ENCODE results near the gene TANGO2. TPM values are rescaled to one million over a fixed set of nuclear protein-coding genes. Genes with fewer than 3 reads are reported as not detected.

Gene TANGO2
- total and polyA plus RNA-seq, 2 of the 8 experiments (the other 6 are each of a cell fraction or from before 2014, with no cell fraction given), result 10.1 to 18.4 TPM

- Histone ChIP-seq H3K14ac (ENCODE audit: insufficient read length) (no peak overlapping the region), H3K27ac (ENCODE audit: low read depth, low read length) (no peak overlapping the region), H3K79me1 (ENCODE audit: low read depth, low read length) (no peaks in the 10 kb centered on the region), H3K9ac (replicated peaks in 1 of 4; ENCODE audit: extremely low read depth in 1 of 4, low read depth in 3 of 4, low read length in 3 of 4) (no peak overlapping the region), H3K56ac (replicated peaks; ENCODE audit: insufficient read length, low read depth, low read length) (no peak overlapping the region), H2BK120ac (replicated peaks; ENCODE audit: low read depth, low read length) (no peak overlapping the region), H3K4me3 (ENCODE audit: extremely low read depth in 1 of 4, insufficient read depth in 2 of 4, low read depth in 3 of 4, low read length in 4 of 4) (no peak overlapping the region), H3K79me2 (ENCODE audit: control insufficient read depth in 1 of 2, insufficient read depth in 2 of 2, low read length in 2 of 2) (no peaks in the 10 kb centered on the region), H3K4ac (replicated peaks; ENCODE audit: insufficient read length, low read depth, low read length) (no peak overlapping the region), H3K18ac (ENCODE audit: extremely low read depth, low read length) (no peak overlapping the region), H2BK15ac (ENCODE audit: low read length) (no peak overlapping the region), H4K91ac (replicated peaks; ENCODE audit: insufficient read length, low read length) (no peak overlapping the region), H2AFZ (ENCODE audit: low read length) (no peak overlapping the region), H2BK12ac (ENCODE audit: low read depth, low read length) (no peak overlapping the region), H3K4me1 (replicated peaks in 1 of 4; ENCODE audit: control insufficient read depth in 3 of 4, insufficient read depth in 4 of 4, low read length in 3 of 4) (no peaks in the 10 kb centered on the region; a peak in 1 of 7 replicates), H4K20me1 (replicated peaks in 1 of 2; ENCODE audit: control insufficient read depth in 1 of 2, insufficient read depth in 2 of 2, low read length in 2 of 2) (peaks cover 0 to 10% of the 10 kb centered on the region in 2 experiments), H3K27me3 (replicated peaks in 1 of 4; ENCODE audit: control insufficient read depth in 3 of 4, extremely low read depth in 1 of 4, insufficient read depth in 3 of 4, low read length in 3 of 4) (no peaks in the 10 kb centered on the region), H2AK5ac (ENCODE audit: low read depth, low read length) (no peak overlapping the region), H3K9me3 (ENCODE audit: insufficient read depth in 2 of 2, low read depth in 1 of 2, low read length in 1 of 2) (no peaks in the 10 kb centered on the region), H3K36me3 (ENCODE audit: control insufficient read depth in 2 of 4, insufficient read depth in 4 of 4, low read length in 3 of 4) (no peaks in the 10 kb centered on the region), H4K8ac (ENCODE audit: extremely low read depth, insufficient read depth, low read length) (no peak overlapping the region), H3K23me2 (ENCODE audit: low read depth, low read length) (no peaks in the 10 kb centered on the region), H3K4me2 (ENCODE audit: insufficient read depth in 1 of 2, low read depth in 2 of 2, low read length in 2 of 2) (no peak overlapping the region), H3K23ac (ENCODE audit: insufficient read length) (no peak overlapping the region), H4K5ac (ENCODE audit: insufficient read length, low read depth, low read length) (no peak overlapping the region), H2BK20ac (ENCODE audit: low read length) (no peak overlapping the region), H2BK5ac (ENCODE audit: low read depth, low read length) (no peak overlapping the region)
- POLR2A ChIA-PET (ENCODE audit: partially characterized antibody), result interaction anchor here (1.2 kb wide), 1 partner anchor 72 kb away, joined by 3 read pairs; no protein-coding TSS in a partner anchor
- DNase-seq (ENCODE audit: low read depth in 1 of 2, low spot score in 2 of 2) (no peak), FAIRE-seq (no peak)
- CTCF ChIA-PET (ENCODE audit: partially characterized antibody), result interaction anchor here (1.6 to 1.9 kb wide), 2 partner anchors 20 to 23 kb away, joined by 6 to 8 read pairs; no protein-coding TSS in a partner anchor
- WGBS, 2 experiments (ENCODE audit: extremely low coverage in 1 of 2, insufficient coverage in 1 of 2, insufficient read length in 1 of 2, insufficient replicate concordance in 2 of 2, low coverage in 1 of 2, low lambda C conversion rate in 2 of 2, missing lambda C conversion rate in 1 of 2), result 88% methylated on average over 16 of the region's 16 CpGs; no CpG with 5 or more reads in 1 of the 2 experiments
- TF ChIP-seq RXRA (IDR thresholded peaks at IDR 0.05; ENCODE audit: insufficient read depth, low read depth, low read length) (no peak), SUZ12 (IDR thresholded peaks at IDR 0.05; ENCODE audit: low read length) (no peak), YY1 (IDR thresholded peaks at IDR 0.05; ENCODE audit: low read depth, low read length) (no peak), E2F6 (IDR thresholded peaks at IDR 0.05) (no peak), CTBP2 (IDR thresholded peaks at IDR 0.05; ENCODE audit: borderline replicate concordance, insufficient read depth, insufficient read length, low read length) (no peak), RAD21 (IDR thresholded peaks at IDR 0.05 in 1 of 2, conservative IDR thresholded peaks at IDR 0.05 in 1 of 2; ENCODE audit: low read depth in 2 of 2, low read length in 2 of 2) (no peak), GABPA (IDR thresholded peaks at IDR 0.05; ENCODE audit: borderline replicate concordance, insufficient read depth, low read length) (no peak), CTCF (IDR thresholded peaks at IDR 0.05; ENCODE audit: control extremely low read depth in 1 of 3, insufficient read depth in 1 of 3, low read depth in 1 of 3, low read length in 3 of 3) (no peak)
Observed at GRCh38 chr22:20035375-20036083, 14.6 kb downstream of the TANGO2 start.

Data from H1 (cell line).